ENCODE data around the gene ITPKA. TPM values are rescaled to one million over a fixed set of nuclear protein-coding genes. Genes with fewer than 3 reads are reported as not detected.
"Not testable (repeated sequence)": the region's sequence is repeated elsewhere in the genome, so short reads cannot be mapped to it uniquely, and the experiment has no call there.

ITPKA gene
- total RNA-seq, 4 donors from 2014 or later = 0.41 to 1.3 TPM; not detected in 2

GRCh38 chr15:41465822-41466421 lies 27.8 kb upstream of the ITPKA start:
- intact Hi-C loops (cut with DNase I; ENCODE audit: low total_unique reads) = no loop called here
- TF ChIP-seq CTCF (IDR thresholded peaks at IDR 0.05) = peak; percentile 24 to 40 (median 30)
- no peak for TF ChIP-seq POLR2A (IDR thresholded peaks at IDR 0.05)
- Histone ChIP-seq H3K4me1 (no peaks in the 10 kb centered on the region), H3K27me3 (no peaks in the 10 kb centered on the region), H3K9me3 (no peaks in the 10 kb centered on the region), H3K4me3 (no peak overlapping the region), H3K27ac (no peak overlapping the region), H3K36me3 (no peaks in the 10 kb centered on the region)
- DNase-seq = no peak

- Histone ChIP-seq H3K27me3 (no peaks in the 10 kb centered on the region), H3K36me3 (no peaks in the 10 kb centered on the region), H3K27ac (no peak overlapping the region), H3K4me3 (no peak overlapping the region), H3K9me3 (no peaks in the 10 kb centered on the region), H3K4me1 (no peaks in the 10 kb centered on the region)
- no peak for DNase-seq
- TF ChIP-seq POLR2A (IDR thresholded peaks at IDR 0.05) (no peak), CTCF (IDR thresholded peaks at IDR 0.05) (no peak)
- intact Hi-C loops (cut with DNase I; ENCODE audit: low total_unique reads) = no loop called here
These were observed 27.0 kb upstream of the ITPKA start for GRCh38 chr15:41466711-41467110.

- H3K4me1 ChIP-seq; H3K4me3 ChIP-seq; H3K27me3 ChIP-seq; DNase-seq; intact Hi-C loops (cut with DNase I; ENCODE audit: low total_unique reads); H3K27ac ChIP-seq; H3K9me3 ChIP-seq; H3K36me3 ChIP-seq: not testable (repeated sequence)
These were observed 24.0 kb upstream of the ITPKA start for GRCh38 chr15:41469644-41470043.

GRCh38 chr15:41473418-41473817 lies 20.3 kb upstream of the ITPKA start:
- H3K36me3 ChIP-seq = no peaks in the 10 kb centered on the region
- TF ChIP-seq POLR2A (IDR thresholded peaks at IDR 0.05) (no peak), CTCF (IDR thresholded peaks at IDR 0.05) (no peak)

GRCh38 chr15:41474436-41474835 lies 19.2 kb upstream of the ITPKA start:
- no peaks in the 10 kb centered on the region for H3K27me3 ChIP-seq
- no peak for TF ChIP-seq CTCF (IDR thresholded peaks at IDR 0.05)
- TF ChIP-seq POLR2A (IDR thresholded peaks at IDR 0.05) = no peak
- intact Hi-C loops (cut with DNase I; ENCODE audit: low total_unique reads) = no loop called here
- H3K27ac ChIP-seq = no peak overlapping the region
- H3K4me3 ChIP-seq = no peak overlapping the region
- DNase-seq = no peak
- no peaks in the 10 kb centered on the region for H3K9me3 ChIP-seq
- no peaks in the 10 kb centered on the region for H3K36me3 ChIP-seq
- no peaks in the 10 kb centered on the region for H3K4me1 ChIP-seq

More at GRCh38 chr15:41473418-41473817, 20.3 kb upstream of the ITPKA start:
- no peak overlapping the region for H3K4me3 ChIP-seq
- no peaks in the 10 kb centered on the region for H3K9me3 ChIP-seq
- H3K27me3 ChIP-seq = no peaks in the 10 kb centered on the region
- intact Hi-C loops (cut with DNase I; ENCODE audit: low total_unique reads) = no loop called here
- H3K27ac ChIP-seq = no peak overlapping the region
- H3K4me1 ChIP-seq = no peaks in the 10 kb centered on the region
- DNase-seq = no peak

DNA sequence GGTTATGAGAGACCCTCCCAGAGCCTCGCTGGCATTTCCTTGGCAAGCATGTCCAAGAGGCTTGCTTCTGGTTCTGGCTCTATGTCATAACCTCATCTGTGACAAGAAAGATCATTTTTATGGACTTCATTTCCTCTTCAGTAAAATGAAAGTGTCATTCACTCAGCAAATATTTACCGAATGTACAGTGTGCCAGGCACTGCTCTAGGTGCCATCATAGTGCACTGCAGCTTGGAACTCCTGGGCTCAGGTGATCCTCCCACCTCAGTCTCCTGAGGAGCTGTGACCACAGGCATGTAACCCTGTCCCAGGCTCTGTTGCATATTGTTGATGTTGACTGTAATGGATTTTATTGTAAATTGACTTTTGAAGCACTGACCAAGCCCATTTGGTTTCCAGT lies 18.7 kb upstream of the ITPKA start:
- no peaks in the 10 kb centered on the region for H3K4me1 ChIP-seq
- intact Hi-C loops (cut with DNase I; ENCODE audit: low total_unique reads) = no loop called here
- TF ChIP-seq CTCF (IDR thresholded peaks at IDR 0.05) (no peak), POLR2A (IDR thresholded peaks at IDR 0.05) (no peak)
- no peaks in the 10 kb centered on the region for H3K9me3 ChIP-seq
- no peaks in the 10 kb centered on the region for H3K27me3 ChIP-seq
- no peak overlapping the region for H3K27ac ChIP-seq
- no peak overlapping the region for H3K4me3 ChIP-seq
- H3K36me3 ChIP-seq = no peaks in the 10 kb centered on the region
- no peak for DNase-seq
